CD4-positive, CD25-positive, alpha-beta regulatory T cell (primary cell): ENCODE data around the gene RFX4. TPM values are rescaled to one million over a fixed set of nuclear protein-coding genes. Genes with fewer than 3 reads are reported as not detected.

Experiments
- ATAC-seq, 2 donors: fragments of 150-1000 bp; cut with Tn5 transposase; one replicate each; pipeline ENCODE4 v1.10.0; 2021; ENCODE audit warnings: low read depth in 2 of 2, moderate number of reproducible peaks in 2 of 2, moderate library complexity in 1 of 2
- DNase-seq, 3 donors: peaks; one replicate each; pipeline versions ENCODE4 v3.0.0 to v3.0.0-alpha.2; 2012 to 2022; ENCODE audit warnings: mixed read lengths in 1 of 3
- H3K27ac ChIP-seq: one replicate; pipeline ENCODE4 v1.7.0; 2013; ENCODE audit warnings: mild to moderate bottlenecking, low read length; ENCODE audit not compliant: insufficient read depth, poor library complexity, severe bottlenecking
- H3K27me3 ChIP-seq: one replicate; pipeline ENCODE4 v1.7.0; 2013; ENCODE audit warnings: low read length; ENCODE audit not compliant: control insufficient read depth, insufficient read depth
- H3K36me3 ChIP-seq: one replicate; pipeline ENCODE4 v1.7.0; 2013; ENCODE audit warnings: mild to moderate bottlenecking, low read length, moderate library complexity; ENCODE audit not compliant: control insufficient read depth, insufficient read depth
- H3K4me1 ChIP-seq: 2 replicates; pipeline ENCODE4 v1.7.0; 2013; ENCODE audit warnings: mild to moderate bottlenecking, low read length; ENCODE audit not compliant: insufficient read depth, control insufficient read depth, poor library complexity, severe bottlenecking
- H3K4me3 ChIP-seq: one replicate; pipeline ENCODE4 v1.7.0; 2013; ENCODE audit warnings: low read depth, mild to moderate bottlenecking, low read length, moderate library complexity
- H3K9me3 ChIP-seq, 2 experiments: 1 replicate in 1 of 2; 2 replicates in 1 of 2; pipeline ENCODE4 v1.7.0; 2013; ENCODE audit warnings: low read length in 2 of 2, mild to moderate bottlenecking in 1 of 2, moderate library complexity in 1 of 2; ENCODE audit not compliant: control insufficient read depth in 2 of 2
- H3K27ac Mint-ChIP-seq, 3 donors: one replicate each; pipeline ENCODE4 v1.8.0; 2020 to 2022; ENCODE audit warnings: mild to moderate bottlenecking in 3 of 3, mixed read lengths in 3 of 3, moderate library complexity in 2 of 3
- H3K27me3 Mint-ChIP-seq: one replicate; pipeline ENCODE4 v1.8.0; 2022; ENCODE audit warnings: mild to moderate bottlenecking, mixed read lengths
- H3K36me3 Mint-ChIP-seq: one replicate; pipeline ENCODE4 v1.8.0; 2020; ENCODE audit warnings: mixed read lengths
- H3K4me1 Mint-ChIP-seq, 4 donors: one replicate each; pipeline ENCODE4 v1.8.0; 2020 to 2022; ENCODE audit warnings: mixed read lengths in 4 of 4, mild to moderate bottlenecking in 1 of 4
- H3K4me3 Mint-ChIP-seq, 4 donors: one replicate each; pipeline ENCODE4 v1.8.0; 2020 to 2022; ENCODE audit warnings: mild to moderate bottlenecking in 4 of 4, mixed read lengths in 4 of 4, moderate library complexity in 3 of 4
- H3K9me3 Mint-ChIP-seq, 7 donors: one replicate each; pipeline ENCODE4 v1.8.0; 2020 to 2022; ENCODE audit warnings: mixed read lengths in 7 of 7, mild to moderate bottlenecking in 3 of 7, moderate library complexity in 2 of 7
- polyA plus RNA-seq, 4 donors: library from polyadenylated mRNA; unstranded; fragments of 300-500 nt; fragmentation: Illumina TruSeq; gene quantifications; one replicate each; pipeline ENCODE4 v1.2.3, GENCODE V29; 2021
- total RNA-seq: library from RNA; stranded (reverse); gene quantifications from one replicate; pipeline ENCODE4 v1.2.3, GENCODE V29; 2022

RFX4 gene
- total and polyA plus RNA-seq, 5 donors from 2014 or later, result not detected

DNA sequence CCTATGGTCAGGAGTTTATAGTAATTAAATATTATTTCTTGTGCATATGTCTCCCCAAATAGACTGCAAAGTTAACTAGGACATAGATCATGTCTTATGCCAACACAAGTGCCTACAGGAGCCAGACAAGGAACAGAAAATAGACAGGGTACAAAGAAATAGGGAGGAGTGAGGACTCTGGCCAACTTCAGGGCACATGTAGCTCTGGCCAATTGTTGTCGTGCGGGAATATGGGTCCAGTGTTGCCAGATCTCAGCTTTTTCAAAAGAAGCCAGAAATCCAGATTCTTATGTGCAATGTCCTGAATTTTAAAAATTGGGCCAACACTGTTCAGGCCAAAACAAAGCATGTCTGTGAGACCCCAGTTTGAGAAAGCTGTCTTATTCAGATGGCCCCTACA lies 68.7 kb downstream of the RFX4 start:
- no peak overlapping the region for H3K4me3 Mint-ChIP-seq
- no peaks in the 10 kb centered on the region for H3K27me3 ChIP-seq
- peaks cover 0 to 4% (median 0%) of the 10 kb centered on the region in 7 donors for H3K9me3 Mint-ChIP-seq
- H3K4me1 Mint-ChIP-seq, result no peaks in the 10 kb centered on the region
- no peaks in the 10 kb centered on the region for H3K36me3 ChIP-seq
- H3K27me3 Mint-ChIP-seq, result peaks cover 28% of the 10 kb centered on the region
- no peaks in the 10 kb centered on the region for H3K4me1 ChIP-seq
- no peaks in the 10 kb centered on the region for H3K36me3 Mint-ChIP-seq
- no peak overlapping the region for H3K27ac Mint-ChIP-seq
- DNase-seq, result no peak
- H3K4me3 ChIP-seq, result no peak overlapping the region
- no peak for ATAC-seq
- no peaks in the 10 kb centered on the region for H3K9me3 ChIP-seq
- no peak overlapping the region for H3K27ac ChIP-seq

DNA sequence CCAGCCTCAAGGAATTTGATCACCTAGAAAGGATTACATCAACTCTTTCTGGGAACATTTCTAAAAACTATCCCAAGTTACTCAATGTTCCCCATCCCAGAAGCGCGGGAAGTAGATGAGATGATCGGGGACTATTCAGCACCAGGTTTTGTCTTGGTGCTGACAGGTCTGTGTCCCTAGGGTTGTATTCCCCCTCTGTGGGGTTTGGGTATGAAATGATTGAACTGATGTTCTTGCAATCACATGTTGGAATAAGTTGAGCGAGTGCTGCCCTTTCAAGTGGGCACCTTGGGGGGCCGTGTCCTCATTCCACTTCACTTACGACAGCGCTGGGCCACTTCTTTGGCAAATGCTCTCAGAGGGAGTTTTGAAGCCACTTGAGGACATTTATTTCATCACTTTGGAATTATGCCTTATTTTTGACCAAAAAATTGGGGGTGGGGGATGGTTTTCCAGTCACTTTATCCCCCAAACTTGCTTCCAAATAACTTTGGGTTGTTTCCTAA lies 69.8 kb downstream of the RFX4 start:
- Mint-ChIP-seq H3K27ac (no peak overlapping the region), H3K4me1 (no peaks in the 10 kb centered on the region), H3K27me3 (peaks cover 31% of the 10 kb centered on the region), H3K36me3 (no peaks in the 10 kb centered on the region), H3K4me3 (no peak overlapping the region), H3K9me3 (peaks cover 0 to 7% (median 0%) of the 10 kb centered on the region in 7 donors)
- H3K27me3 ChIP-seq, result peaks cover 2% of the 10 kb centered on the region
- H3K4me3 ChIP-seq, result no peak overlapping the region
- no peak for ATAC-seq
- H3K36me3 ChIP-seq, result no peaks in the 10 kb centered on the region
- H3K9me3 ChIP-seq, result no peaks in the 10 kb centered on the region
- H3K4me1 ChIP-seq, result no peaks in the 10 kb centered on the region
- H3K27ac ChIP-seq, result no peak overlapping the region
- DNase-seq, result no peak

DNA sequence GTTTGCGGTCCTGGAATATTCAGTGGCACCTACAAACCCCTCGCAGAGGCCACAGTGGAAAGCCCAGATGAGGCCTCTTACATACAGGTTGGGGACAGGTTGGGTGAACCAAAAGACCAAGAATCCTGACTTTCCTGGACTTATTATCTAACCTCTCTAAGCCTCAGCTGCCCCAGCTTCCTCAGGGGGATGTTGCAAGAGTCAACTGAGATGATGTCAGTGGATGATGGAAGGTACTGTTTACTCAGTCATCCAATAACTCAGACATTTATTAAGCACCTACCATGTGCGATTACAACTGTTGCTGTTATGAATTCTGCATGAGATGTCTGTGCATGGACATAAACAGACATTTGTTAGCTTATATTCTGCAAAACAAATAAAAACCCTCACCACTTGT lies 72.8 kb downstream of the RFX4 start:
- Histone ChIP-seq H3K27me3 (peaks cover 2% of the 10 kb centered on the region), H3K4me1 (no peaks in the 10 kb centered on the region), H3K4me3 (no peak overlapping the region), H3K9me3 (no peaks in the 10 kb centered on the region), H3K36me3 (no peaks in the 10 kb centered on the region), H3K27ac (no peak overlapping the region)
- H3K4me1 Mint-ChIP-seq, result no peaks in the 10 kb centered on the region
- ATAC-seq, result no peak
- no peak overlapping the region for H3K27ac Mint-ChIP-seq
- no peak overlapping the region for H3K4me3 Mint-ChIP-seq
- peaks cover 27% of the 10 kb centered on the region for H3K27me3 Mint-ChIP-seq
- DNase-seq, result no peak
- H3K9me3 Mint-ChIP-seq, result peaks cover 0 to 4% (median 3%) of the 10 kb centered on the region in 7 donors
- no peaks in the 10 kb centered on the region for H3K36me3 Mint-ChIP-seq

DNA sequence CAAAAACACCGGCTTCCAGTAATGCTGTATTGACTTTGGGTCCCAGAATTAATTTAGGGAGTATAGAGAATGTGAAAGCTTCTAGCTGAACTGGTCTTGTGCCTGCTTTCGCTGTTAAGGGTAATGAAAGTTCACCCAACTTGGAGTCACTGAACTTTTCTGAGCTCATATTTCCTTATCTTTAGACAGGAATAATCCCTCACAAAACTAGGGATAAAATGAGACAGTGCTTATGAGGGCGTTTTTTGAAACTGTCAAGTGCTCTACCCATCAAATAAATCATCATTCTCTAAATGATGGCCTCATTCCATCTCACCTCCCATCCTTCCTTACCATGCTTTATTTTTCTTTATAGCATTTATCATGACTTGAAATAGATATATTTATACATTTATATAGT lies 74.7 kb downstream of the RFX4 start:
- Mint-ChIP-seq H3K9me3 (peaks cover 0 to 14% (median 7%) of the 10 kb centered on the region in 7 donors), H3K27ac (no peak overlapping the region), H3K4me1 (no peaks in the 10 kb centered on the region), H3K4me3 (no peak overlapping the region), H3K36me3 (no peaks in the 10 kb centered on the region), H3K27me3 (peaks cover 23% of the 10 kb centered on the region)
- no peaks in the 10 kb centered on the region for H3K4me1 ChIP-seq
- no peak for ATAC-seq
- H3K4me3 ChIP-seq, result no peak overlapping the region
- peaks cover 0 to 10% of the 10 kb centered on the region in 2 experiments for H3K9me3 ChIP-seq
- no peaks in the 10 kb centered on the region for H3K36me3 ChIP-seq
- no peak overlapping the region for H3K27ac ChIP-seq
- DNase-seq, result no peak
- H3K27me3 ChIP-seq, result peaks cover 2% of the 10 kb centered on the region

DNA sequence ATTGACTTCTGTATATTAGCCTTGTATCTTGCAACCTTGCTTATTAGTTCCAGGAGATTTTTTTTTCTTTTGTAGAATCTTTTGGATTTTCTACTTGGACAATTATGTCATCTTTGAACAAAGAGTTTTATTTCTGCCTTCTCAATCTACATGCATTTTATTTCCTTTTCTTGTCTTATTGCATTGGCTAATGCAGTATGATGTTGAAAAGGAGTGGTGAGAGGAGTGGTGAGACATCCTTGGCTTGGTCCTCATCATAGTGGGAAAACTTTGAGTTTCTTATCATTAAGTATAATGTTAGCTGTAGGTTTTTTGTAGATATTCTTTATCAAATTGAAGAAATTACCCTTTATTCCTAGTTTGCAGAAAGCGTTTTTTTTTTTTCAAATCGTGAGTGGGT lies 80.6 kb downstream of the RFX4 start:
- peaks cover 24% of the 10 kb centered on the region in 2 experiments for H3K9me3 ChIP-seq
- Mint-ChIP-seq H3K4me1 (no peaks in the 10 kb centered on the region), H3K27ac (no peak overlapping the region), H3K36me3 (no peaks in the 10 kb centered on the region), H3K27me3 (peaks cover 32% of the 10 kb centered on the region), H3K9me3 (peaks cover 5 to 40% (median 17%) of the 10 kb centered on the region in 7 donors), H3K4me3 (no peak overlapping the region)
- DNase-seq, result no peak
- no peak for ATAC-seq
- H3K4me1 ChIP-seq, result no peaks in the 10 kb centered on the region
- no peak overlapping the region for H3K27ac ChIP-seq
- H3K4me3 ChIP-seq, result no peak overlapping the region
- H3K36me3 ChIP-seq, result no peaks in the 10 kb centered on the region
- H3K27me3 ChIP-seq, result peaks cover 5% of the 10 kb centered on the region

DNA sequence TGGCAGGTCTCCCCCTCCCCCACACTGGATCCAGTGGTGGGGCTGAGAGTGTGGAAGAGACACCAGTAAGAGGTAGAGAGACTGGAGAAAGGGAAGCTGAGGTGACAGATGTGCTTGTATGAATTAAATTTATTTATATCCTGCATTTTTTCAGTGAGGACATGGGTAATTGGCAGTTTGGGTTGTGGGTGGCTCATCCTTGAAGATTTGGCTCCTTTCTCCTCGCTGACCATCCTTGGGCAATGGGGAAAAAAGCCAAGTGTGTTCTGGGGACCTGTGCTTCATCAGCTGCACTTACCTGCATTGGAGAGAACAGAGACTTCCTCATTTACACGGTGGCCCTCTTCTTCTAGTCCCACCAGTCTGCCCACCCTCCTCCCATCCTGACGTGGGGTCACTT lies 86.4 kb downstream of the RFX4 start:
- Histone ChIP-seq H3K27me3 (peaks cover 11% of the 10 kb centered on the region), H3K4me3 (no peak overlapping the region), H3K4me1 (no peaks in the 10 kb centered on the region), H3K9me3 (peaks cover 0 to 8% of the 10 kb centered on the region in 2 experiments), H3K36me3 (no peaks in the 10 kb centered on the region), H3K27ac (no peak overlapping the region)
- H3K36me3 Mint-ChIP-seq, result no peaks in the 10 kb centered on the region
- DNase-seq (no peak), ATAC-seq (no peak)
- no peak overlapping the region for H3K27ac Mint-ChIP-seq
- H3K27me3 Mint-ChIP-seq, result peaks cover 54% of the 10 kb centered on the region
- H3K9me3 Mint-ChIP-seq, result peaks cover 0 to 17% (median 6%) of the 10 kb centered on the region in 7 donors
- no peak overlapping the region for H3K4me3 Mint-ChIP-seq
- H3K4me1 Mint-ChIP-seq, result no peaks in the 10 kb centered on the region

DNA sequence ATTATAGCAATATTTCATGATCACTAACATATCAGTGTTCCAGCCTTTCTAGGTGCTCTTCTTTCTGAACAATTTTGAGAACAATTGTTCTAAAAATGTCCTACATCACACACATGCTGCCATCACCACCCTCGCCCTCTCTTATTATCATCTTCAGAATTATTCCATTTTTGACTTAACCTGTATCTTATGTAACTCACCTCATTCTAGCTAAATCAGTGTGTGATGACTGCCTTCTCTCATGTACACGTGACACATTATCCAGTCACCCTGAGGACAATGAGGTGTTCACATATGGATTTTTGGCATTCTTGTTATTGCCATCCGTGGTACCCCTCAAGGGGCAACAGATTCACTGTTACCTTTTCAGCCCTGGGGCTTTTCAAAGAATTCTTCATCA lies 87.3 kb downstream of the RFX4 start:
- Histone ChIP-seq H3K9me3 (peaks cover 0 to under 1% of the 10 kb centered on the region in 2 experiments), H3K27ac (no peak overlapping the region), H3K4me3 (no peak overlapping the region), H3K27me3 (peaks cover 13% of the 10 kb centered on the region), H3K4me1 (no peaks in the 10 kb centered on the region), H3K36me3 (no peaks in the 10 kb centered on the region)
- Mint-ChIP-seq H3K9me3 (peaks cover 0 to 10% (median 0%) of the 10 kb centered on the region in 7 donors), H3K27ac (no peak overlapping the region), H3K4me3 (no peak overlapping the region), H3K27me3 (peaks cover 56% of the 10 kb centered on the region), H3K4me1 (no peaks in the 10 kb centered on the region), H3K36me3 (no peaks in the 10 kb centered on the region)
- DNase-seq (no peak), ATAC-seq (no peak)

DNA sequence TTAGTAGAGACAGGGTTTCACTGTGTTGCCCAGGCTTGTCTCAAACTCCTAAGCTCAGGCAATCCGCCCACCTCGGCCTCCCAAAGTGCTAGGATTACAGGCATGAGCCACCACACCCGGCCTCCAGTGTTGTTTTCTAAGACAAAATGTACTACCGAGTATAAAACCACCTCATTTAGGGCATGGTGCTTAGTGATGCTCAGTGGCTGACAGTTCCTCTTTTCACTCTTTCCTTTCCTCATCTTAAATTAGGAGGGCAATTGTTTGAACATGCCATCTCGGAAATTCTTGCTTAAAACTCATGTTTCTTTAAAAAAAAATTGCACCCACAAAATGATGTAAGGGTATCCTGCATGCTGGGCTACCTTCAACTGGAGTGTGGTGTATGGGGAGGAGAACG lies 89.0 kb downstream of the RFX4 start:
- Mint-ChIP-seq H3K36me3 (no peaks in the 10 kb centered on the region), H3K27me3 (peaks cover 44% of the 10 kb centered on the region), H3K9me3 (peaks cover 0 to 3% (median 0%) of the 10 kb centered on the region in 7 donors), H3K27ac (no peak overlapping the region), H3K4me1 (no peaks in the 10 kb centered on the region), H3K4me3 (no peak overlapping the region)
- Histone ChIP-seq H3K36me3 (no peaks in the 10 kb centered on the region), H3K27ac (no peak overlapping the region), H3K9me3 (no peaks in the 10 kb centered on the region), H3K4me1 (no peaks in the 10 kb centered on the region), H3K27me3 (peaks cover 10% of the 10 kb centered on the region), H3K4me3 (no peak overlapping the region)
- DNase-seq (no peak), ATAC-seq (no peak)
